Activated CD8-positive, alpha-beta memory T cell treated with anti-CD3 and anti-CD28 coated beads, Interleukin-2, amount 50 U/mL, for 24 hours (primary cell): ENCODE measurements around the gene BOD1L1.

ENCODE experiments used
- DNase-seq: peaks from one replicate; pipeline ENCODE4 v3.0.0-alpha.2; 2020; ENCODE audit errors: extremely low read depth

BOD1L1 gene

GRCh38 chr4:13524504-13525243 is 102.9 kb downstream of the BOD1L1 start:
- DNase-seq: no peak

- no peak for DNase-seq
These were observed 103.7 kb downstream of the BOD1L1 start for GRCh38 chr4:13523591-13524503.

DNA sequence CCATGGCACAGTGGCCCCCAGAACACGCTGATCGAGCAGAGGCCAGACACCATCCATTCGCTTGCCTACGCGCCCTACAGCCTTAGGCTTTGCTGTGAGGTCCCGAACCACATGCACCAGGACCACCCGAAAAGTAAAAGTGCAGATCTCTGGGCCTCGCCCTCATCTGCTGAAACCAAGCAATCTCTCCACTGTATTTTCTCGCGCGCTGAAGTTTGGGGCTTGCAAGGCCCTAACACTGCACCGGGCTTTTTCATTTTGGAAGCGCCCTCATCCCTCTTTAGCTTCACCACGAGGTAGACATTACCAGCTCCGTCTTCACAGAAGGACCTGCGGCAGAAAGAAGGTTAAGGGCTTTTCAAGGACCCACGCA is 104.4 kb downstream of the BOD1L1 start:
- DNase-seq: no peak

DNA sequence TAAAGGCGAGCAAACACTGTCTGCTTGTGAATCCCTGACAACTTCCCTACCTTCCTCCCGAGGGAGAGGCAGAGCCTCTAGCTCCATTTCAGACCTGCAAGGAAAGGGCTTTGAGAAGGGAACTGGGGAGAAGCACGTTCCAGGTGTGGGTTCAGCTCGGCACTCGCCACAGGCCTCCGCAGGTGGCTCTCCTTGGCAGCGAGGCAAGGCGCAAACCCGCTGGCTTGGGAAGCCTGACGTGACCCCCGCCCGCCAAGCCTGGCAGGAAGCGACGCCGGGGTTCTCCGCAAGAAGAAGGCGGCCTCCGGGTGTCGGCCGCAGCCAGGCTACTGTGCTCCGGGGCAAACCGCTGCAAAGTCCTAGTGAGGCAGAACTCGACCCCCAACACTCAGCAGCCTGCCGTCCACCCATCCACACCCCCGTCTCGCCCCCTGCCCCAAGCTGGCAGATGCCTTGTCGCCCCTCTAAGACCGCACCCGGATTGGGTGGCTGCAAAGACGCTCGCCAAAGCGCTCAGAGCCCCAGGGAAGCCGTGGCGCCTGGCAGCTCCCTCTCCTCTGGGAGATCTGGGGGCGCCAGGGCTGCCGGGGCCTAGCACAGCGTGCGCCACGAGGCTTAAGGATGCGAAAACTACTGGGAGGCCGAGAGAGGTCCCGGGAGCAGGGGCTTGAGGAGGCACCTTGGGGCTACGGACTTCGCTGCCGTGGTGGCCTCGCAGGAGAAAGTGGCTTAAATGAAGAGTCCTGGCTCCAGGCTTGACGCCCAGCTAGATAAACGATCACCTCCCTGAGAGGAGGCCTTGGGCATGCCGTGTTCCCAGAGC is 105.0 kb downstream of the BOD1L1 start:
- DNase-seq: no peak

DNA sequence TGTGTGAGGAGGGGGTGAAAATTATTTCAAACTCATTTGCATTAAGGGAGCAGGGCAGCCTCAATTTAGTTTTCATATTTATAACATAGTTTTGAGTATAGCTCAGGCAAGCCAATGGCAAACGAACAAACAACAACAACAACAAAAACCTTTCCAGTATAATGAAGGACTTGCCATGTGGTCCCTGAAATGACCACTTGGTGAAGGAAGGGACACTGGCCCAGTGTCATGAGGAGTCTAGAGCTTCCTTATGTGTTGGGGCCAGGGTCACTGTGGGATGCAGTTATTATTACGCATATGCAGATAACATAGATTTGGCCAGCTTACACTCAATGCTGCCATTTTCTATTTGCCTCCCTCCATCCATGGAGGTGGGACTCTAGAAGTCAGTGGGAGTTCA is 106.5 kb downstream of the BOD1L1 start:
- DNase-seq: no peak
